ENCODE results near the gene SLC49A3.

DNA sequence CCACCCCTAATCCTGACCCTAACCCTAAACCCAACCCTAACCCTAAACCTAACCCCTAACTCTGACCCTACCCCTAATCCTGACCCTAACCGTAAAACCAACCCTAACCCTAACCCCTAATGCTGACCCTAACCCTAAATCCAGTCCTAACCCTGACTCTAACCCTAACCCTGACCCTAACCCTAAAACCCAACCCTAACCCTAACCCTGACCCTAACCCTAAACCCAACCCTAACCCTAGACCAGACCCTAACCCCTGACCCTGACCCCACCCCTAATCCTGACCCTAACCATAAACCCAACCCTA lies 16.0 kb upstream of the SLC49A3 start:
- TF ChIP-seq GABPA (IDR thresholded peaks at IDR 0.05; ENCODE audit: borderline replicate concordance, insufficient read depth, low read length) (no peak), CTCF (IDR thresholded peaks at IDR 0.05; ENCODE audit: control extremely low read depth in 1 of 3, insufficient read depth in 1 of 3, low read depth in 1 of 3, low read length in 3 of 3) (no peak), NRF1 (IDR thresholded peaks at IDR 0.05; ENCODE audit: low read depth, low read length) (no peak), MAX (IDR thresholded peaks at IDR 0.05) (no peak), POLR2A (IDR thresholded peaks at IDR 0.05; ENCODE audit: control extremely low read depth in 1 of 2, low read depth in 2 of 2, low read length in 2 of 2) (no peak), SIN3A (conservative IDR thresholded peaks at IDR 0.05 in 1 of 2, IDR thresholded peaks at IDR 0.05 in 1 of 2; ENCODE audit: low read depth in 1 of 2, low read length in 2 of 2) (no peak), BACH1 (IDR thresholded peaks at IDR 0.05; ENCODE audit: low read length) (no peak), POLR2AphosphoS5 (IDR thresholded peaks at IDR 0.05; ENCODE audit: low read depth, low read length) (no peak), RAD21 (IDR thresholded peaks at IDR 0.05 in 1 of 2, conservative IDR thresholded peaks at IDR 0.05 in 1 of 2; ENCODE audit: low read depth in 2 of 2, low read length in 2 of 2) (no peak), CTBP2 (IDR thresholded peaks at IDR 0.05; ENCODE audit: borderline replicate concordance, insufficient read depth, insufficient read length, low read length) (no peak), NANOG (IDR thresholded peaks at IDR 0.05; ENCODE audit: insufficient read depth, low read depth, low read length, poor library complexity, severe bottlenecking) (no peak), HDAC2 (IDR thresholded peaks at IDR 0.05; ENCODE audit: borderline replicate concordance in 1 of 2, low read depth in 2 of 2, low read length in 2 of 2) (no peak), EZH2 (IDR thresholded peaks at IDR 0.05; ENCODE audit: low read depth, low read length, severe bottlenecking) (no peak), CEBPB (IDR thresholded peaks at IDR 0.05; ENCODE audit: low read depth, low read length) (no peak; the same call in 1 of the 2 replicates)

All from H1 (cell line).